GM12878 (cell line): ENCODE measurements around the gene VARS2. TPM values are rescaled to one million over a fixed set of nuclear protein-coding genes. Genes with fewer than 3 reads are reported as not detected.

Source experiments
- ATAC-seq: fragments of 200-7000 bp; cut with Tn5 transposase; 3 replicates; pipeline ENCODE4 v1.9.1; 2020; ENCODE audit warnings: mild to moderate bottlenecking, moderate library complexity
- Bru-seq: library from RNA; stranded (reverse); fragments of 400-500 nt; gene quantifications from one replicate; lab custom pipeline; 2021; lab: Mats Ljungman, UMichigan
- BruChase-seq, 2 experiments: library from RNA; stranded (reverse); fragments of 400-500 nt; gene quantifications; one replicate each; lab custom pipeline; 2021; lab: Mats Ljungman, UMichigan
- BruUV-seq: library from RNA; stranded (reverse); fragments of 400-500 nt; replicated peaks from 2 replicates; lab custom pipeline; 2021; lab: Mats Ljungman, UMichigan
- CTCF ChIA-PET: fragments of 300-600 bp; sonication (Branson Sonifier 250); formaldehyde crosslinking; extraction: SDS; loops from one replicate; lab custom pipeline; 2021; ENCODE audit warnings: inconsistent platforms; lab: Yijun Ruan, JAX
- POLR2A ChIA-PET: fragments of 350-600 bp; formaldehyde crosslinking; extraction: SDS; loops from one replicate; lab custom pipeline; 2021; ENCODE audit warnings: inconsistent platforms; lab: Charles Lee
- RAD21 ChIA-PET: fragments of 300-600 bp; sonication (Branson Sonifier 250); formaldehyde crosslinking; loops from one replicate; lab custom pipeline; 2023; ENCODE audit warnings: antibody characterized with exemption; ENCODE audit not compliant: unreplicated experiment; lab: Charles Lee
- SMC1A ChIA-PET: fragments of 300-600 bp; sonication (Branson Sonifier 250); formaldehyde crosslinking; loops from one replicate; lab custom pipeline; 2023; ENCODE audit not compliant: unreplicated experiment, uncharacterized antibody; lab: Charles Lee
- DNase-seq: peaks from one replicate; pipeline ENCODE4 v3.0.0-alpha.2; 2011; ENCODE audit warnings: low read depth, low spot score
- FAIRE-seq: peaks from 3 replicates; lab custom pipeline; 2011; peaks lifted over from hg19 to GRCh38; lab: Jason Lieb, UNC
- H2AFZ ChIP-seq: 2 replicates; pipeline ENCODE4 v1.6.0; 2011; ENCODE audit warnings: low read depth, low read length, control low read depth; ENCODE audit not compliant: control insufficient read depth
- H3K27ac ChIP-seq: 2 replicates; pipeline ENCODE4 v1.5.1; 2011; ENCODE audit warnings: control low read depth; ENCODE audit not compliant: control insufficient read depth, insufficient read depth
- H3K27me3 ChIP-seq, 2 experiments: replicated peaks in 1 of 2; 2 replicates each; pipeline versions ENCODE4 v1.6.0 to v1.6.1; 2011; ENCODE audit warnings: low read length in 1 of 2; ENCODE audit not compliant: control insufficient read depth in 2 of 2, insufficient read depth in 2 of 2
- H3K36me3 ChIP-seq, 2 experiments: 2 replicates each; pipeline ENCODE4 v1.5.1; 2011; ENCODE audit warnings: low read length in 1 of 2; ENCODE audit not compliant: control insufficient read depth in 2 of 2, insufficient read depth in 2 of 2
- H3K4me1 ChIP-seq: 2 replicates; pipeline ENCODE4 v1.6.1; 2011; ENCODE audit warnings: mild to moderate bottlenecking, low read length, moderate library complexity, mixed read lengths; ENCODE audit not compliant: control insufficient read depth, insufficient read depth
- H3K4me2 ChIP-seq: 2 replicates; pipeline ENCODE4 v1.6.0; 2011; ENCODE audit warnings: control low read depth; ENCODE audit not compliant: control insufficient read depth, insufficient read depth
- H3K4me3 ChIP-seq: fragments of 200-600 bp; sonication (generic); 2 replicates; pipeline ENCODE4 v1.5.1; 2016
- H3K79me2 ChIP-seq: 2 replicates; pipeline ENCODE4 v1.6.0; 2011; ENCODE audit warnings: low read length; ENCODE audit not compliant: control insufficient read depth, insufficient read depth
- H3K9ac ChIP-seq: 2 replicates; pipeline ENCODE4 v1.8.0; 2011; ENCODE audit warnings: low read length, control low read depth, mixed read lengths; ENCODE audit not compliant: control insufficient read depth, insufficient read depth
- H3K9me3 ChIP-seq: replicated peaks from 3 replicates; pipeline ENCODE4 v1.5.1; 2011; ENCODE audit warnings: mild to moderate bottlenecking, low read length; ENCODE audit not compliant: control insufficient read depth, insufficient read depth
- H4K20me1 ChIP-seq: 2 replicates; pipeline ENCODE4 v1.6.0; 2011; ENCODE audit not compliant: control insufficient read depth, insufficient read depth
- BMI1 ChIP-seq: fragments of 450-650 bp; IDR thresholded peaks from 2 replicates; pipeline ENCODE4 v1.6.1; 2016; ENCODE audit warnings: mild to moderate bottlenecking, moderate library complexity, borderline replicate concordance
- FOS ChIP-seq: IDR thresholded peaks from 3 replicates; pipeline ENCODE4 v1.6.1; 2011; ENCODE audit warnings: borderline replicate concordance; ENCODE audit not compliant: insufficient read length; ENCODE audit errors: extremely low read depth
- FOXK2 ChIP-seq: fragments of 450-650 bp; IDR thresholded peaks from 2 replicates; pipeline ENCODE4 v1.6.1; 2017; ENCODE audit warnings: mild to moderate bottlenecking, moderate library complexity
- IKZF2 ChIP-seq, 2 experiments: fragments of 450-650 bp; IDR thresholded peaks; 2 replicates each; pipeline ENCODE4 v1.6.1; 2017; ENCODE audit warnings: mild to moderate bottlenecking in 2 of 2, moderate library complexity in 2 of 2
- MTA3 ChIP-seq: IDR thresholded peaks from 2 replicates; pipeline ENCODE4 v1.6.1; 2012; ENCODE audit warnings: low read length, inconsistent platforms, borderline replicate concordance
- PBX3 ChIP-seq: IDR thresholded peaks from 2 replicates; pipeline ENCODE4 v1.6.1; 2011; ENCODE audit warnings: mild to moderate bottlenecking, low read depth, low read length, moderate library complexity; ENCODE audit not compliant: insufficient replicate concordance
- SMC3 ChIP-seq: IDR thresholded peaks from 2 replicates; pipeline ENCODE4 v1.6.1; 2011; ENCODE audit warnings: low read length, improper control_type of control experiment, borderline replicate concordance
- TCF12 ChIP-seq: IDR thresholded peaks from 2 replicates; pipeline ENCODE4 v1.6.1; 2011; ENCODE audit warnings: low read depth, mild to moderate bottlenecking, low read length
- YBX1 ChIP-seq: fragments of 450-650 bp; IDR thresholded peaks from 2 replicates; pipeline ENCODE4 v1.6.1; 2016; ENCODE audit warnings: antibody characterized with exemption
- ZNF274 ChIP-seq: IDR thresholded peaks from one replicate; pipeline ENCODE4 v1.8.0; 2011; ENCODE audit not compliant: insufficient read length, insufficient read depth
- WGBS: methylation state at CpG from one replicate; pipeline ENCODE4 v1.1.6; 2016; ENCODE audit warnings: low lambda C conversion rate; ENCODE audit not compliant: insufficient replicate concordance, insufficient coverage; ENCODE audit errors: missing lambda C conversion rate; 5-methylcytosine and 5-hydroxymethylcytosine counted together
- in situ Hi-C: fragments of 300-500 bp; cut with MboI; formaldehyde crosslinking; loops from 9 replicates; pipeline ENCODE4 v1.14.3; 2018; ENCODE audit warnings: mixed read lengths
- intact Hi-C: fragments of 100-400 bp; cut with micrococcal nuclease; formaldehyde crosslinking; loops from one replicate; pipeline ENCODE4 v1.14.2; 2022; ENCODE audit not compliant: unreplicated experiment
- long read RNA-seq, 2 experiments: library from polyadenylated mRNA; unstranded; transcript quantifications; one replicate each; pipeline ENCODE4 v2.0.0, GENCODE V29; 2019 to 2020
- polyA minus RNA-seq, 3 experiments: library from RNA; depleted of rRNA, polyadenylated mRNA; stranded (reverse); fragments of >200 nt; gene quantifications; 2 replicates each; pipeline ENCODE4 v1.2.3, GENCODE V29; 2011
- polyA plus RNA-seq, 11 experiments: library from polyadenylated mRNA; depleted of rRNA in 4 of 11; unstranded in 6 of 11; stranded (reverse) in 5 of 11; fragments of >200 nt; fragmentation: Nextera tagmentation in 4 of 11; fragmentation: Illumina TruSeq in 1 of 11; extraction: Ambion mirVana in 4 of 11; extraction: Trizol in 1 of 11; gene quantifications; 1 replicate in 1 of 11; 2 replicates in 10 of 11; pipeline versions ENCODE4 v1.2.1 to v1.2.3, GENCODE V29; 2011 to 2016; ENCODE audit warnings: inconsistent platforms in 2 of 11, missing spikeins in 2 of 11, low read depth in 1 of 11
- total RNA-seq, 4 experiments: library from RNA; depleted of rRNA in 3 of 4; stranded (reverse); fragments of >200 nt in 3 of 4; fragmentation: Illumina TruSeq in 1 of 4; extraction: Trizol in 1 of 4; gene quantifications; 2 replicates each; pipeline versions ENCODE4 v1.2.1 to v1.2.3, GENCODE V29; 2013 to 2021
- TF ChIP-seq, protein P1 (sequence below): fragments of 450-650 bp; formaldehyde crosslinking; IDR thresholded peaks from 2 replicates; pipeline ENCODE4 v1.4.0; 2022; ENCODE audit warnings: mild to moderate bottlenecking, moderate library complexity

VARS2 gene
- 64.4 and 76.9 TPM in 2 replicates for total RNA-seq (2013; cell fraction: nucleolus; rRNA removed)
- total RNA-seq (2014; rRNA removed) (61.6 and 70.7 TPM in 2 replicates), total RNA-seq (2014; rRNA removed; fragmentation: Illumina TruSeq; extraction: Trizol) (28.2 and 30.3 TPM in 2 replicates), total RNA-seq (2021) (64.3 and 71.2 TPM in 2 replicates), polyA plus RNA-seq (2011; rRNA removed) (34.6 and 59.9 TPM in 2 replicates), polyA plus RNA-seq (2014; fragmentation: Illumina TruSeq; extraction: Trizol) (21.8 and 38.1 TPM in 2 replicates), polyA plus RNA-seq (2014; fragmentation: Nextera tagmentation; extraction: Ambion mirVana) (1 to 10 TPM; 3.8 to 4.3 TPM), polyA plus RNA-seq (2014; rRNA removed) (56.0 and 56.4 TPM in 2 replicates), polyA plus RNA-seq (2016; fragmentation: Nextera tagmentation; extraction: Ambion mirVana) (10 to 100 TPM; 47.2 to 51.0 TPM), polyA minus RNA-seq (2011; rRNA and poly(A)+ RNA removed) (74.7 and 75.1 TPM in 2 replicates), Bru-seq, nascent RNA (percentile 72 among the genes with signal in this experiment), BruChase-seq, experiment 1, labeled RNA remaining after a 6-hour chase (percentile 92 among the genes with signal in this experiment), BruChase-seq, experiment 2, labeled RNA remaining after a 2-hour chase (percentile 84 among the genes with signal in this experiment)
- polyA plus RNA-seq (2011; ENCODE audit: low read depth) = 12.9 TPM
- polyA plus RNA-seq (2011; cell fraction: cytosol; rRNA removed) = 41.6 and 56.1 TPM in 2 replicates
- 384 and 390 TPM in 2 replicates for polyA plus RNA-seq (2011; cell fraction: nucleus; rRNA removed)
- polyA plus RNA-seq (2012) = 29.2 and 30.8 TPM in 2 replicates
- 23.5 and 31.3 TPM in 2 replicates for polyA minus RNA-seq (2011; cell fraction: cytosol; rRNA and poly(A)+ RNA removed)
- polyA minus RNA-seq (2011; cell fraction: nucleus; rRNA and poly(A)+ RNA removed) = 56.5 and 70.7 TPM in 2 replicates
- long read RNA-seq, experiment 1, partial matches to known transcripts = 3 of 4 reads
- long read RNA-seq, experiment 1, other reads (novel, unspliced or antisense) = 1 of 4 reads
- long read RNA-seq, experiment 2 = 0 reads

DNA sequence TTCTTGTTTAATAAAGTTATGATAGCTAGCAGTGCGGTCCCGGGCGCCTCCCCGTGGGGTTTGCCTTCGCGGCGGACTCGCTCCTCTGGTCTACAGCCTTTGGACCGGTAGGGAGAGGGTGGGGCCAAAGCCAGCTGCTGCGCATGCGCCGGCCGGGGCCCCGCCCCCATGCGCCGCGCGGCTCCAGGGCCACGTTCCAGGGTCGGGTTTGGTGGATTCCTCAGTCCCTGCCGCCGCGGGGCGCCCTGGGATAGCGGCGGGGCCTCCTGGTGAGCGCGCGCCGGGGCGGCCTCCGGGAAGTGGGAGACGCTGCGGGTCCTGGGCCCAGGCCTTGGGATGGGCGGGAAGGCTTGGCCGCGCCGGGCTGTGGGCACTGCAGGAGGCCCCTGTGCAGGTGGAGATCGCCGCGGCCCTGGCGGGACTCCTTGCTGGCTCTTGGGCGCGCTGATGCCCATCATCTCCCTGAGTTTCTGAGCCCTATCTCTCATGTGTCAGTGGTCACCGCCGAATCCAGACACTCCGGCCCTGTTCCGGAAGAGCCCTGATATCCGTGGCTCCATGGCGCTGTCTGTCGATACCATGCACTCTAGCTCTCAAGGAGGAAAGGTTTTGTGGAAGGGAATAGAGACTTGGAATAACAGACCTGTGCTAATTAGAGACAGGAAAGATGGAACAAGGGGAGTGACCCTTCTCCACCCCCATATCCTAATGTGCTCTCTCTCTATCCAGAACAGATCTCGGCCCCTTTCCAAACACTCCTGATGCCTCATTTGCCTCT lies at the start of gene VARS2:
VARS2 (plus strand) TSS at position 163 of the 778 bp plus-strand sequence; CDS start at position 762, 599 bp downstream.
- DNase-seq (peak; percentile 72), ATAC-seq (peak; percentile 96), FAIRE-seq (peak; percentile 81)
- in situ Hi-C loops = no loop called here
- peak within 1 kb of the TSS; percentile 87 for H3K27ac ChIP-seq
- H2AFZ ChIP-seq = peak within 1 kb of the TSS; percentile 80
- 2% methylated on average over 34 of the region's 52 CpGs for WGBS
- no TSS peak for BruUV-seq
- POLR2A ChIA-PET = interaction anchor here (0.6 to 4.4 kb wide), 20 partner anchors 11 to 280 kb away, joined by 3 to 50 read pairs (median 3); partner anchors contain the start of genes DDR1 and FLOT1
- peak within 1 kb of the TSS; percentile 86 for H3K9ac ChIP-seq
- peaks cover 9% of the 10 kb centered on the region for H3K79me2 ChIP-seq
- no peaks in the 10 kb centered on the region for H3K27me3 ChIP-seq
- peak within 1 kb of the TSS; percentile 91 for H3K4me3 ChIP-seq
- SMC1A ChIA-PET = interaction anchor here (0.6 to 7.9 kb wide), 30 partner anchors 12 to 372 kb away, joined by 3 to 141 read pairs (median 4); partner anchors contain the start of genes DDR1 and MRPS18B
- H3K4me1 ChIP-seq = peaks cover 4% of the 10 kb centered on the region
- CTCF ChIA-PET = interaction anchor here (0.5 to 9.3 kb wide), 42 partner anchors 11 to 434 kb away, joined by 3 to 122 read pairs (median 7); partner anchors contain the start of genes DDR1 and DHX16
- intact Hi-C loops = loop anchor here (1.0 to 2.0 kb wide), 2 partner anchors 86 to 129 kb away; no protein-coding TSS in a partner anchor
- H4K20me1 ChIP-seq = no peaks in the 10 kb centered on the region
- H3K9me3 ChIP-seq = no peaks in the 10 kb centered on the region
- peaks cover 6 to 8% of the 10 kb centered on the region in 2 experiments; a peak in 3 of 4 replicates for H3K36me3 ChIP-seq
- peak within 1 kb of the TSS; percentile 99 for H3K4me2 ChIP-seq
- RAD21 ChIA-PET = interaction anchor here (0.7 to 4.6 kb wide), 52 partner anchors 10 to 461 kb away, joined by 3 to 138 read pairs (median 6); partner anchors contain the start of genes CCHCR1, DDR1, IER3 and MDC1
- TF ChIP-seq ZNF274 = no peak
- TF ChIP-seq, protein P1, sequence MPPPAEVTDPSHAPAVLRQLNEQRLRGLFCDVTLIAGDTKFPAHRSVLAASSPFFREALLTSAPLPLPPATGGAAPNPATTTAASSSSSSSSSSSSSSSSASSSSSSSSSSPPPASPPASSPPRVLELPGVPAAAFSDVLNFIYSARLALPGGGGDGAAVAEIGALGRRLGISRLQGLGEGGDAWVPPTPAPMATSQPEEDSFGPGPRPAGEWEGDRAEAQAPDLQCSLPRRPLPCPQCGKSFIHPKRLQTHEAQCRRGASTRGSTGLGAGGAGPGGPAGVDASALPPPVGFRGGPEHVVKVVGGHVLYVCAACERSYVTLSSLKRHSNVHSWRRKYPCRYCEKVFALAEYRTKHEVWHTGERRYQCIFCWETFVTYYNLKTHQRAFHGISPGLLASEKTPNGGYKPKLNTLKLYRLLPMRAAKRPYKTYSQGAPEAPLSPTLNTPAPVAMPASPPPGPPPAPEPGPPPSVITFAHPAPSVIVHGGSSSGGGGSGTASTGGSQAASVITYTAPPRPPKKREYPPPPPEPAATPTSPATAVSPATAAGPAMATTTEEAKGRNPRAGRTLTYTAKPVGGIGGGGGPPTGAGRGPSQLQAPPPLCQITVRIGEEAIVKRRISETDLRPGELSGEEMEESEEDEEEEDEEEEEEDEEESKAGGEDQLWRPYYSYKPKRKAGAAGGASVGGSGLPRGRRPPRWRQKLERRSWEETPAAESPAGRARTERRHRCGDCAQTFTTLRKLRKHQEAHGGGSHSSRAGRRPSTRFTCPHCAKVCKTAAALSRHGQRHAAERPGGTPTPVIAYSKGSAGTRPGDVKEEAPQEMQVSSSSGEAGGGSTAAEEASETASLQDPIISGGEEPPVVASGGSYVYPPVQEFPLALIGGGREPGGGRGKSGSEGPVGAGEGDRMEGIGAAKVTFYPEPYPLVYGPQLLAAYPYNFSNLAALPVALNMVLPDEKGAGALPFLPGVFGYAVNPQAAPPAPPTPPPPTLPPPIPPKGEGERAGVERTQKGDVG (CRISPR knock-in tag) = no peak
- TF ChIP-seq PBX3 = no peak
- peak; percentile 52; the same call in 1 of the 2 replicates for TF ChIP-seq SMC3
- no peak for TF ChIP-seq IKZF2 (IDR thresholded peaks at IDR 0.05)
- TF ChIP-seq BMI1 = no peak
- TF ChIP-seq TCF12 = no peak
- TF ChIP-seq YBX1 = no peak
- no peak for TF ChIP-seq FOS
- no peak for TF ChIP-seq FOXK2
- TF ChIP-seq MTA3 = peak; percentile 90; the same call in 1 of the 2 replicates
